GM13977 (cell line): Measurements from ENCODE around the gene ENTPD7.

ENCODE experiments used
- DNase-seq: peaks from one replicate; pipeline ENCODE4 v3.0.0; 2012; ENCODE audit warnings: low spot score
- in situ Hi-C: fragments of 300-500 bp; cut with MboI; formaldehyde crosslinking; loops from one replicate; pipeline ENCODE4 v1.12.0; 2022; ENCODE audit warnings: low sequenced_read_pairs, low pct_unique_long_range_greater_than_20kb, mixed read lengths, inconsistent platforms; ENCODE audit not compliant: unreplicated experiment
- TF ChIP-seq, protein P1 (sequence below): IDR thresholded peaks from 2 replicates; pipeline ENCODE4 v1.5.1; 2012; ENCODE audit warnings: mild to moderate bottlenecking, control low read depth; ENCODE audit not compliant: insufficient read depth; ENCODE audit errors: extremely low read depth, missing control alignments

The ENTPD7 gene

DNA sequence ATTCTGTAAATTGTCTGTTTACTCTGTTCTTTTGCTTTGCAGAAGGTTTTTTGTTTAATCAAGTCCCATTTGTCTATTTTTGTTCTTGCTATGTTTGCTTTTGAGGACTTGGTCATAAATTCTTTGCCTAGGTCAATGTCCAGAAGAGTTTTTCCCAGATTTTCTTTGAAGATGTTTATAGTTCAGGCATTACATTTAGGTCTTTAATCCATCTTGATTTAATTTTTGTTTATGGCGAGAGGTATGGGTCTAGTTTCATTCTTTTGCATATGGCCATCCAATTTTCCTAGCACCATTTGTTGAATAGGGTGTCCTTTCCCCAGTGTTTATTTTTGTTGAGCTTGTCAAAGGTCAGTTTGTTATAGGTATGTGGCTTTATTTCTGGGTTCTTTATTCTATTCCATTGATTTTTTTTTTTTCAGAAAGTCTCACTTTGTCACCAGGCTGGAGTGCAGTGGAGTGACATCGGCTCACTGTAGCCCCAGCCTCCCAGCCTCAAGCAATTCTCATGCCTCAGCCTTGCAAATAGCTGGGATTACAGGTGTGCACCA is 11.6 kb upstream of the ENTPD7 start:
- DNase-seq: no peak
- in situ Hi-C loops: no loop called here
- TF ChIP-seq, protein P1, sequence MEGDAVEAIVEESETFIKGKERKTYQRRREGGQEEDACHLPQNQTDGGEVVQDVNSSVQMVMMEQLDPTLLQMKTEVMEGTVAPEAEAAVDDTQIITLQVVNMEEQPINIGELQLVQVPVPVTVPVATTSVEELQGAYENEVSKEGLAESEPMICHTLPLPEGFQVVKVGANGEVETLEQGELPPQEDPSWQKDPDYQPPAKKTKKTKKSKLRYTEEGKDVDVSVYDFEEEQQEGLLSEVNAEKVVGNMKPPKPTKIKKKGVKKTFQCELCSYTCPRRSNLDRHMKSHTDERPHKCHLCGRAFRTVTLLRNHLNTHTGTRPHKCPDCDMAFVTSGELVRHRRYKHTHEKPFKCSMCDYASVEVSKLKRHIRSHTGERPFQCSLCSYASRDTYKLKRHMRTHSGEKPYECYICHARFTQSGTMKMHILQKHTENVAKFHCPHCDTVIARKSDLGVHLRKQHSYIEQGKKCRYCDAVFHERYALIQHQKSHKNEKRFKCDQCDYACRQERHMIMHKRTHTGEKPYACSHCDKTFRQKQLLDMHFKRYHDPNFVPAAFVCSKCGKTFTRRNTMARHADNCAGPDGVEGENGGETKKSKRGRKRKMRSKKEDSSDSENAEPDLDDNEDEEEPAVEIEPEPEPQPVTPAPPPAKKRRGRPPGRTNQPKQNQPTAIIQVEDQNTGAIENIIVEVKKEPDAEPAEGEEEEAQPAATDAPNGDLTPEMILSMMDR: no peak

DNA sequence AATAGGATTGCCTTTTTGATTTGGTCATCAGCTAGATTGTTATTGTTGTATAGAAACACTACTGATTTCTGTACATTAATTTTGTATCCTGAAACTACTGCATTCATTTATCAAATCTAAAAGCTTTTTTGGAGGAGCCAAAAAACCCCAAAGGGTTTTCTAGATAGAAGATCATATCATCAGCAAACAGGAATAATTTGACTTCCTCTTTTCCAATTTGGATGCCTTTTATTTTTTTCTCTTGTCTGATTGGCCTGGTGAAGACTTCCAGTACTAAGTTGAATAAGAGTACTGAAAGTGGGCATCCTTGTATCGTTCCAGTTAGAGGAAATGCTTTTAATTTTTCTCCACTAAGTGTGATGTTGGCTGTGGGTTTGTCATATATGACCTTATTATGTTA is 10.6 kb upstream of the ENTPD7 start:
- no peak for DNase-seq

DNA sequence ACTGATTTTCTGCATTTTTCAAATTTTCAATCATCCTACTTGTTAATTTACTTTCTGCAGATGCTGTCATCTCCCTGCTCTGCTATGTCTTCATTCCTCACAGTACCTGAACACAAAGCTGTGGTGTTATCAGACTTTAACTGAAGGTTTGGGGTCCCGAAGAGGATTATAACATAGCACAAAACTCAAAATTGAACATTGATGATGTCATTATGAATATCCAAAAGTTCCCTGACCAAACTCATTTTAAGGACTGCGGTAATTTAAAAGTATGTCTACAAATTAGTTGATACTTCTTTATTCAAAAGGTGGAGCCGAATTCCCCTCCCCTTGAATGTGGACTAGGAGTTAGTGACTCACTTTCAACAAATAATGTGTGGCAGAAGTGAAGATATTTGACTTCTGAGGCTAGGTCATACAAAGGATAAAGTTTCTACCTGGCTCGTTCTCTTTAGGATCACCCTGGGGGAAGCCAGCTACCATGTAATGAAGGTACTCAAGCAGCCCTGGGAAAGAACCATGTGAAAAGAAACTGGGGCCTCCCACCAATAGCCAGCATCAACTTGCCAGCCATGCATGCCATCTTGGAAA is 6.4 kb upstream of the ENTPD7 start:
- in situ Hi-C loops: no loop called here
- TF ChIP-seq, protein P1: no peak
- no peak for DNase-seq

More for the DNA sequence above, 10.6 kb upstream of the ENTPD7 start:
- in situ Hi-C loops: no loop called here
- TF ChIP-seq, protein P1: no peak

DNA sequence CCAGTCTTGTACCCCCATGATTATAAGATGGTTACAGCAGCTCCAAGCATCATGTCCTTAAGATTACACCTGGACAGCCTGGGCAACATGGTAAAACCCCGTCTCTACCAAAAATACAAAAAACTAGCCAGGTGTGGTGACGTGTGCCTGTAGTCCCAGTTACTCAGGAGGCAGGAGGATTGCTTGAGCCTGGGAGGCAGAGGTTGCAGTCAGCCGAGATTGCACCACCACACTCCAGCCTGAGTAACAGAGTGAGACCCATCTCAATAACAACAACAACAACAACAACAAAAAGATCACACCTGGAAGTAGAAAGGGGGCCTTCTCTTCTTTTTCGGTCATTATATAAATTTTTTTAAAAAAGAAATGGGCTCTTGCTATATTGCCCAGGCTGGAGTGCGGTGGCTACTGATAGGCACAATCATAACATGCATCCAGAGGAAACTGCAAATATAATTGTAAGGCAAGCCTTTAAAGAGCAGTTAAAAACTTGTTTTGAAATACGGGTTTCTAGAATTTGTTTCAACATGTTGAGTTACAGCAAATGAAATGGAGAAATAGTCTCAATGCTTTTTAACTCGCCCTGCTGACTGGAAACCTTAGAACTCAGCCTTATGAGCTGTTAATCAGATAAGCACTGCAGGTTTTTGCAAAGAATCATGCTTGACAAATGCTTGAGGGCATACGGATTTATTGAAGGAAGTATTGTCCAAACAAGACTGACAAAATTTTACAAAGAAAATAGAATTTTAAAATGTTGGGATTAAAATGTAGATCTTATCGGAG is 4.7 kb upstream of the ENTPD7 start:
- no peak for DNase-seq
- in situ Hi-C loops: no loop called here
- TF ChIP-seq, protein P1: no peak

DNA sequence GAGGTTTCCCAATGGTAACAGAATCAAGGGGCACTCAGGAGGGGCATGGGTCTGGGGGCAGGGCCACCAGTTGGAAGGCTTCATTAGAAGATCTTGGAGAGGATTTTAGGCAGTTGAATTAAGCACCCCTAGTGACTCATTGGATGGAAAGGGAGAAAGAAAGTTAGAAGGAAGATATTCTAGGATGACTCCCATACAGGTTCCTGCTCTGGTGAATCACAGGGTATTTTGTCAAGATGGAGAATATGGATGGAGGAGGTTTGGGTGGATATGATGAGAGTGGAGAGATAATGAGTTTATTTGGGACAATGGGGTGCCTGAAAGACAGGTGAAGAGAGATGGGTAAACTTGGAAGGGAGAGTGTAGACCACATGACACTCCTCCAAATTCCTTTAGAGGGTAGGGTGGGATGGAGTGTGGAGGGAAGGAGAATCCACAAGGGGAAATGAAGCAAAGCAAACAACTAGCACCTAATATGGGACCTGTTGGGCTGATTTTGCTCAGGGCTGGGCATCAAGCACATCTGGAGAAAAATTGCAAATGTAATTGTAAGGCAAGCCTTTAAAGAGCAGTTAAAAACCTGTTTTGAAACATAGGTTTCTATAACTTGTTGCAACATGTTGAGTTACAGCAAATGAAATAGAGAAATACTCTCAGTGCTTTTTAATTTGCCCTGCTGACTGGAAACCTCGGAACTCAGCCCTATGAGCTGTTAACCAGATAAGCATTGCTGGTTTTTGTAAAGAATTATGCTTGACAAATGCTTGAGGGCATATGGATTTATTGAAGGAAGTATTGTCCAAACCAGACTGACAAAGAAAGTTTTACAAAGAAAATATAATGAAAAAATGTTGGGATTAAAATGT is 2.9 kb upstream of the ENTPD7 start:
- DNase-seq: no peak
- in situ Hi-C loops: no loop called here
- TF ChIP-seq, protein P1: no peak

DNA sequence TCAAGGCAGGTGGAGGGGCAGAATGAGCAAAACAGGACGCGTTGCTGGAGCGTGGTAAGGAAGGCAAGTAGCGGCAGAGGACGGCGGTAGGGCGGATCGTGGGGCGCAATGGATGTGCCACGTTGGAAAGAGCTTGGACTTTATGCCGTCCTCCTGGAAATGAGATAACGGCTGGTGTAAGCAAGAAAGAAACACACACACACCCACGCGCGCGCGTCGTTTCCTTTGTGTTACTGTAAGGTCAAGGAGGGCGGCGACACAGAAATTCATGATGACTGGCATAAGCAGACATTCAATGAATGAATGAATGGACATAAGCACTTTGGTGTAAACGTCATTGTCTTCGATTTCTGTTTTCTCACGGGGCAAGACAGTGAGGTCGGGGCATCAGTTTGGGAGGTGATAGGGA is 683 bp upstream of the ENTPD7 start:
- no peak for DNase-seq
- in situ Hi-C loops: no loop called here
- TF ChIP-seq, protein P1: no peak
